Smooth muscle cell (in vitro differentiated cells): ENCODE data around the gene MRPL47. TPM values are rescaled to one million over a fixed set of nuclear protein-coding genes. Genes with fewer than 3 reads are reported as not detected.
A peak's percentile ranks its signal among the peaks of the same experiment; 100 is the strongest.
"Not testable (repeated sequence)": the region's sequence is repeated elsewhere in the genome, so short reads cannot be mapped to it uniquely, and the experiment has no call there.

Source experiments
- DNase-seq: peaks from one replicate; lab custom pipeline; 2025; ENCODE audit not compliant: unreplicated experiment; lab: John Stamatoyannopoulos, UW
- H2AFZ ChIP-seq: fragments of 200-600 bp; sonication (generic); 2 replicates; pipeline ENCODE4 v1.6.0; 2016; ENCODE audit warnings: antibody characterized with exemption, low read depth, mild to moderate bottlenecking
- H3F3A ChIP-seq: fragments of 200-600 bp; sonication (generic); 2 replicates; pipeline ENCODE4 v1.6.0; 2017; ENCODE audit warnings: antibody characterized with exemption, low read depth
- H3K27ac ChIP-seq: fragments of 200-600 bp; sonication (generic); 2 replicates; pipeline ENCODE4 v1.5.1; 2016; ENCODE audit warnings: low read depth, mild to moderate bottlenecking
- H3K27me3 ChIP-seq: fragments of 200-600 bp; sonication (generic); 2 replicates; pipeline ENCODE4 v1.6.1; 2016; ENCODE audit warnings: low read depth, mild to moderate bottlenecking
- H3K36me3 ChIP-seq: fragments of 200-600 bp; sonication (generic); 2 replicates; pipeline ENCODE4 v1.5.1; 2016; ENCODE audit warnings: low read depth
- H3K4me1 ChIP-seq: fragments of 200-600 bp; sonication (generic); 2 replicates; pipeline ENCODE4 v1.5.1; 2016; ENCODE audit warnings: low read depth
- H3K4me2 ChIP-seq: fragments of 200-600 bp; sonication (generic); 2 replicates; pipeline ENCODE4 v1.6.0; 2016; ENCODE audit warnings: mild to moderate bottlenecking
- H3K4me3 ChIP-seq: fragments of 200-600 bp; sonication (generic); 2 replicates; pipeline ENCODE4 v1.5.1; 2016; ENCODE audit warnings: mild to moderate bottlenecking
- H3K79me2 ChIP-seq: fragments of 200-600 bp; sonication (generic); 2 replicates; pipeline ENCODE4 v1.6.0; 2016; ENCODE audit warnings: low read depth, mild to moderate bottlenecking
- H3K9ac ChIP-seq: fragments of 200-600 bp; sonication (generic); 2 replicates; pipeline ENCODE4 v1.6.0; 2016; ENCODE audit warnings: low read depth
- H3K9me3 ChIP-seq: fragments of 200-600 bp; sonication (generic); replicated peaks from 2 replicates; pipeline ENCODE4 v1.5.1; 2016; ENCODE audit warnings: low read depth
- H4K20me1 ChIP-seq: fragments of 200-600 bp; sonication (generic); 2 replicates; pipeline ENCODE4 v1.6.0; 2016; ENCODE audit warnings: low read depth
- CTCF ChIP-seq: fragments of 200-600 bp; sonication (generic); IDR thresholded peaks from 2 replicates; pipeline ENCODE4 v1.5.1; 2017; ENCODE audit warnings: borderline replicate concordance, mild to moderate bottlenecking, antibody characterized with exemption; ENCODE audit not compliant: insufficient read depth, poor library complexity, severe bottlenecking
- WGBS: methylation state at CpG from one replicate; pipeline ENCODE4 v1.1.7; 2016; ENCODE audit warnings: low lambda C conversion rate; 5-methylcytosine and 5-hydroxymethylcytosine counted together
- polyA plus RNA-seq: library from polyadenylated mRNA; unstranded; fragments of >200 nt; fragmentation: Nextera tagmentation; extraction: Ambion mirVana; gene quantifications from 2 replicates; pipeline ENCODE4 v1.2.1, GENCODE V29; 2016
- total RNA-seq: library from RNA; depleted of rRNA; stranded (reverse); fragments of >200 nt; gene quantifications from 2 replicates; pipeline ENCODE4 v1.2.3, GENCODE V29; 2014

MRPL47 gene
- total and polyA plus RNA-seq, 2 experiments from 2014 or later, result 79.7 to 85.8 TPM

- Histone ChIP-seq H3K9ac (no peak overlapping the region), H3K27ac (no peak overlapping the region), H2AFZ (peak overlapping the region; percentile 91), H3F3A (peaks cover 8% of the 10 kb centered on the region), H3K36me3 (no peaks in the 10 kb centered on the region), H3K4me1 (peaks cover 6% of the 10 kb centered on the region), H4K20me1 (no peaks in the 10 kb centered on the region), H3K4me2 (peak overlapping the region; percentile 97), H3K27me3 (no peaks in the 10 kb centered on the region), H3K4me3 (peak overlapping the region; percentile 89), H3K79me2 (peaks cover 20% of the 10 kb centered on the region), H3K9me3 (no peaks in the 10 kb centered on the region)
- TF ChIP-seq CTCF, result no peak
- 54% methylated on average over 11 of the region's 11 CpGs for WGBS
- DNase-seq, result no peak
These were observed 47.4 kb upstream of the MRPL47 start for GRCh38 chr3:179651687-179652446.

DNA sequence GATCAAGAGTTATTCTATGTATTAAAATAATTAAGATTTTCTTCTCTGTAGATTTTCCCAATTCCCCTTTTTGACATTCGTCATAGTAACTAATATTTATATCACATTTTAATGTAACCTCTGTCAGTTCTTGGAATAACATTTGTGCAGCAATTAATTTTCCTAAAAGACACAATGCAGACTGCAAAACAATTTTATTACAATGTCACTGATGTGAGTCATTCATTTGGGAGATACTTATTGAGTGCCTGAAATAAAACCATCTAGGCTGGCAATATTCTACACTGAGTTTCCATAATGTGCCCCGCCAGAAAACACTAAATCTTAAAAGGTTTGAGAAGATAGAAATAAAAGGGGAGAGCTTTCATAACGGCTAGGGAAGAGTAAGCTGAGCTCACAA is 41.7 kb upstream of the MRPL47 start:
- TF ChIP-seq CTCF, result no peak
- 87% methylated on average over 3 of the region's 3 CpGs for WGBS

GRCh38 chr3:179643837-179644236 is 39.4 kb upstream of the MRPL47 start:
- not testable (repeated sequence) for H2AFZ ChIP-seq, H3K4me3 ChIP-seq, H3K4me1 ChIP-seq, H3K79me2 ChIP-seq, DNase-seq, H4K20me1 ChIP-seq, H3K9me3 ChIP-seq, H3K4me2 ChIP-seq, H3K27me3 ChIP-seq, H3K27ac ChIP-seq, H3K9ac ChIP-seq, H3F3A ChIP-seq, H3K36me3 ChIP-seq
- 95% methylated on average over 8 of the region's 8 CpGs for whole genome bisulfite sequencing

More for the DNA sequence above, 41.7 kb upstream of the MRPL47 start:
- H3K9me3 ChIP-seq, result no peaks in the 10 kb centered on the region
- DNase-seq, result no peak
- H3K4me3 ChIP-seq, result no peak overlapping the region
- no peak overlapping the region for H3K27ac ChIP-seq
- no peak overlapping the region for H3K9ac ChIP-seq
- no peak overlapping the region for H3K4me2 ChIP-seq
- H3K4me1 ChIP-seq, result no peaks in the 10 kb centered on the region
- no peak overlapping the region for H2AFZ ChIP-seq
- no peaks in the 10 kb centered on the region for H3K79me2 ChIP-seq
- H4K20me1 ChIP-seq, result no peaks in the 10 kb centered on the region
- H3F3A ChIP-seq, result no peaks in the 10 kb centered on the region
- no peaks in the 10 kb centered on the region for H3K27me3 ChIP-seq
- no peaks in the 10 kb centered on the region for H3K36me3 ChIP-seq

DNA sequence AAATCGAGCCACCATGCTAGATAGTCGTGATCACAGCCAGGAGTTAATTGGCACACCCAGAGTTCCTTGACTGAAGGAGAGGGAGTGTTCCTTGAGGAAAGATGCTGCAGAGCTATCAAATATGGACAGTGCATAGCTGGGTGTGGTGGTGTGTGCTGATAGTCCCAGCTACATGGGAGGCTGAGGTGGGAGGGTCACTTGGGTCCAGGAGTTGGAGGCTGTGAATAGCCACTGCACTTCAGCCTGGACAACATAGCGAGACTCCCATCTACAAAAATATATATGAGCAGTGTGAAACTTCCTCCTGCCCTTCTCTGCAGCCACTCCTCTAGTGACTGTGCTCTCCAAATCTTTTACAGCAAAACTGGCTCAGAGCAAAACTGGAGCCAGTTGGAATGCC is 38.4 kb upstream of the MRPL47 start:
- H3K4me2 ChIP-seq, result no peak overlapping the region
- no peak overlapping the region for H3K4me3 ChIP-seq
- no peaks in the 10 kb centered on the region for H3K27me3 ChIP-seq
- H3K9ac ChIP-seq, result no peak overlapping the region
- no peaks in the 10 kb centered on the region for H3K9me3 ChIP-seq
- no peak for DNase-seq
- H3K36me3 ChIP-seq, result no peaks in the 10 kb centered on the region
- no peaks in the 10 kb centered on the region for H3K4me1 ChIP-seq
- WGBS, result 90% methylated on average over 3 of the region's 3 CpGs
- no peaks in the 10 kb centered on the region for H4K20me1 ChIP-seq
- no peak overlapping the region for H2AFZ ChIP-seq
- no peak overlapping the region for H3K27ac ChIP-seq
- no peaks in the 10 kb centered on the region for H3F3A ChIP-seq
- no peak for TF ChIP-seq CTCF
- H3K79me2 ChIP-seq, result no peaks in the 10 kb centered on the region
